Bronchial epithelial cell (primary cell): ENCODE data around the gene PCSK2. TPM values are rescaled to one million over a fixed set of nuclear protein-coding genes. Genes with fewer than 3 reads are reported as not detected.

Experiments
- DNase-seq: peaks from one replicate; pipeline ENCODE4 v3.0.0-alpha.2; 2010; ENCODE audit warnings: low read depth
- FAIRE-seq: peaks from 2 replicates; lab custom pipeline; 2011; peaks lifted over from hg19 to GRCh38; lab: Jason Lieb, UNC
- H3K27me3 ChIP-seq: 2 replicates; pipeline ENCODE4 v1.5.1; 2011; ENCODE audit warnings: low read length; ENCODE audit not compliant: control insufficient read depth, insufficient read depth
- H3K36me3 ChIP-seq: 2 replicates; pipeline ENCODE4 v1.5.1; 2011; ENCODE audit warnings: low read length; ENCODE audit not compliant: control insufficient read depth, insufficient read depth
- H3K4me3 ChIP-seq: 2 replicates; pipeline ENCODE4 v1.5.1; 2011; ENCODE audit warnings: mild to moderate bottlenecking, low read depth, low read length, control low read depth
- total RNA-seq: library from RNA; depleted of rRNA; stranded (reverse); fragments of >200 nt; gene quantifications from 2 replicates; pipeline ENCODE4 v1.2.1, GENCODE V29; 2014
- TF ChIP-seq, protein P1 (sequence below): IDR thresholded peaks from 2 replicates; pipeline ENCODE4 v1.5.1; 2011; ENCODE audit warnings: mild to moderate bottlenecking, moderate library complexity, low read length, control low read depth, inconsistent platforms; ENCODE audit not compliant: insufficient read depth, severe bottlenecking

Gene PCSK2
- total RNA-seq, 1 donor from 2014 or later: not detected

GRCh38 chr20:17473659-17474058, 246.8 kb downstream of the PCSK2 start:
- no peaks in the 10 kb centered on the region for H3K36me3 ChIP-seq
- DNase-seq: no peak
- FAIRE-seq: no peak
- no peak overlapping the region for H3K4me3 ChIP-seq
- TF ChIP-seq, protein P1, sequence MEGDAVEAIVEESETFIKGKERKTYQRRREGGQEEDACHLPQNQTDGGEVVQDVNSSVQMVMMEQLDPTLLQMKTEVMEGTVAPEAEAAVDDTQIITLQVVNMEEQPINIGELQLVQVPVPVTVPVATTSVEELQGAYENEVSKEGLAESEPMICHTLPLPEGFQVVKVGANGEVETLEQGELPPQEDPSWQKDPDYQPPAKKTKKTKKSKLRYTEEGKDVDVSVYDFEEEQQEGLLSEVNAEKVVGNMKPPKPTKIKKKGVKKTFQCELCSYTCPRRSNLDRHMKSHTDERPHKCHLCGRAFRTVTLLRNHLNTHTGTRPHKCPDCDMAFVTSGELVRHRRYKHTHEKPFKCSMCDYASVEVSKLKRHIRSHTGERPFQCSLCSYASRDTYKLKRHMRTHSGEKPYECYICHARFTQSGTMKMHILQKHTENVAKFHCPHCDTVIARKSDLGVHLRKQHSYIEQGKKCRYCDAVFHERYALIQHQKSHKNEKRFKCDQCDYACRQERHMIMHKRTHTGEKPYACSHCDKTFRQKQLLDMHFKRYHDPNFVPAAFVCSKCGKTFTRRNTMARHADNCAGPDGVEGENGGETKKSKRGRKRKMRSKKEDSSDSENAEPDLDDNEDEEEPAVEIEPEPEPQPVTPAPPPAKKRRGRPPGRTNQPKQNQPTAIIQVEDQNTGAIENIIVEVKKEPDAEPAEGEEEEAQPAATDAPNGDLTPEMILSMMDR: no peak
- H3K27me3 ChIP-seq: no peaks in the 10 kb centered on the region

DNA sequence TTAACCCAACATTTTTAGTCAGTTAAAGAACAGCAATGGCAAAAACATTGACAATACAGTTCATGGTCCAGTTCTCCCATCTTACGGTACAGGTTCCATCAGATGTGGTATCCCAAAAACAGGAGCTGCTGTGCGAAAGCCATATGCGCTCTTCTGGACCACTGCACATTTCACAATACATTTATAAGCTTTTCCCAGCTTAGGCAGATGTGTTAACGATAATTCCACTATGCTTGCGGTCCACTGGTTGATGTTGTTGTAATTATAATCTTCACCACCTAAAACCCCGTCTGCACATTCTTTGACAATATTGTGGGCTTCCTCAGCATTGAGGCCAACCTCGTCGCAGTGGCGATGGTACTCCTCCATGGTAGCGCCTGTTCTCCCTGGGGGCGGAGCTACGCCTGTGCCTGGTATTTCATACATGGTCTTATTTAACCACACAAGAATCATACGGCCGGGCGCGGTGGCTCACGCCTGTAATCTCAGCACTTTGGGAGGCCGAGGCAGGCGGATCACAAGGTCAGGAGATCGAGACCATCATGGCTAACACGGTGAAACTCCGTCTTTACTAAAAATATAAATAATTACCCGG, 252.3 kb downstream of the PCSK2 start:
- Histone ChIP-seq H3K27me3 (peaks cover 2% of the 10 kb centered on the region), H3K36me3 (no peaks in the 10 kb centered on the region), H3K4me3 (no peak overlapping the region)
- no peak for DNase-seq
- FAIRE-seq: no peak
- TF ChIP-seq, protein P1: no peak

GRCh38 chr20:17480696-17481095, 253.9 kb downstream of the PCSK2 start:
- Histone ChIP-seq H3K4me3 (no peak overlapping the region), H3K27me3 (peaks cover 2% of the 10 kb centered on the region), H3K36me3 (no peaks in the 10 kb centered on the region)
- TF ChIP-seq, protein P1: no peak
- DNase-seq: no peak
- no peak for FAIRE-seq

- DNase-seq (no peak), FAIRE-seq (no peak)
- peaks cover 2% of the 10 kb centered on the region for H3K27me3 ChIP-seq
- no peak overlapping the region for H3K4me3 ChIP-seq
- no peaks in the 10 kb centered on the region for H3K36me3 ChIP-seq
- TF ChIP-seq, protein P1: no peak
These were observed 254.8 kb downstream of the PCSK2 start for GRCh38 chr20:17481661-17482060.

- Histone ChIP-seq H3K4me3 (no peak overlapping the region), H3K36me3 (no peaks in the 10 kb centered on the region), H3K27me3 (peaks cover 2% of the 10 kb centered on the region)
- no peak for FAIRE-seq
- TF ChIP-seq, protein P1: no peak
- DNase-seq: no peak
These were observed 255.7 kb downstream of the PCSK2 start for GRCh38 chr20:17482536-17482935.

DNA sequence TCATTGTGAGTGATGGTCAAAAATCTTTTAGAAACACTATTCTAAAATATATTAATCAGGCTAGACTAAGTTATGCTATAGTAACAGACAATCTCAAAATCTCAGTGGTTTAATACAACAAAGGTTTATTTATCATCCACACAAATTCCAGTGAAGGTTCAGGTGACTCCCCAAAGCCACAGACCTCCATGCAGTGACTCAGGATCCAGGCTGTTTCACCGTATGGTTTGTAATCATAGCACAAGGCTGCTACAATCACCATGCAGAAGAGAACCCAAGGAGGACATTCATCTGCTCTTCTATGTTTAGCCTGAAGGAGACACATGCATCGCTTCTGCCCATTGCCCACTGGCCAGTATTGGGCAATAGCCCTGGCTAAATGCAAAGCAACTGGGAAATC, 258.2 kb downstream of the PCSK2 start:
- H3K27me3 ChIP-seq: peaks cover 2% of the 10 kb centered on the region
- no peak for FAIRE-seq

More for the DNA sequence above, 258.2 kb downstream of the PCSK2 start:
- Histone ChIP-seq H3K36me3 (no peaks in the 10 kb centered on the region), H3K4me3 (no peak overlapping the region)
- TF ChIP-seq, protein P1: no peak
- DNase-seq: peak; percentile 6
